ENCODE data around the gene TMEM117. TPM values are rescaled to one million over a fixed set of nuclear protein-coding genes. Genes with fewer than 3 reads are reported as not detected.

The TMEM117 gene
- total RNA-seq, 4 donors from 2014 or later = 13.9 to 34.1 (median 29.1) TPM

DNA sequence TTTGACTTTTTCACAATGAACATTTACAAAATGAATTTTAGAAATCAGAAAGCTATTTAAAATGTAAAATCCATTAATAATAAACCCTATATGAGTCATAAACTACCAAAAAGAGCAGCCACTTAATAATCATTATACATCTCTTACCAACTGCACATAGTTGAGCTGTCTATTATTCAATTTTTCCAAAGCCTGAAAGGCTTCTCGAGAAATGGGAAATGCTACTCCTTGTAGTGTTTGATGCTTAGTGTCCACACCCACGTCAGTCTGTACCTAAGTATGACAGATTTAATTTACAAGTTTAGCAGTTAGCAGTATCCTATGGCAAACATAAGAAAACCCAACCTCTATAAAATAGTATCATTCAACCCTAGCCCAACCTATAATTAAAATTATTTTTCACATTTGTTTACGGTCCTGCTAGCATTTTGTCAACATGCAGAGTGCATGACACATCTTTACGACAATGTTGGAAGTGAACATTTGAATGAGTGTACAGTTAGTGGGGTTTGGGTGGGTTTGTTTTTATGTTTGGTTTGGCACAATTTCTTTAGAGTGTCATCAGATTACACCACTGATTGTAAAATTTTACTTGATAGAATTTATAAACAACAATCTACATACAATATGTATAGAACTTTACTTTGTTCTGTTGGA, 38.2 kb upstream of the TMEM117 start:
- H3K27ac ChIP-seq = no peak overlapping the region
- no peak overlapping the region for H3K4me3 ChIP-seq
- TF ChIP-seq POLR2AphosphoS5 (IDR thresholded peaks at IDR 0.05) (no peak), EP300 (IDR thresholded peaks at IDR 0.05) (no peak), POLR2A (IDR thresholded peaks at IDR 0.05) (no peak)
- TF ChIP-seq, protein P1, sequence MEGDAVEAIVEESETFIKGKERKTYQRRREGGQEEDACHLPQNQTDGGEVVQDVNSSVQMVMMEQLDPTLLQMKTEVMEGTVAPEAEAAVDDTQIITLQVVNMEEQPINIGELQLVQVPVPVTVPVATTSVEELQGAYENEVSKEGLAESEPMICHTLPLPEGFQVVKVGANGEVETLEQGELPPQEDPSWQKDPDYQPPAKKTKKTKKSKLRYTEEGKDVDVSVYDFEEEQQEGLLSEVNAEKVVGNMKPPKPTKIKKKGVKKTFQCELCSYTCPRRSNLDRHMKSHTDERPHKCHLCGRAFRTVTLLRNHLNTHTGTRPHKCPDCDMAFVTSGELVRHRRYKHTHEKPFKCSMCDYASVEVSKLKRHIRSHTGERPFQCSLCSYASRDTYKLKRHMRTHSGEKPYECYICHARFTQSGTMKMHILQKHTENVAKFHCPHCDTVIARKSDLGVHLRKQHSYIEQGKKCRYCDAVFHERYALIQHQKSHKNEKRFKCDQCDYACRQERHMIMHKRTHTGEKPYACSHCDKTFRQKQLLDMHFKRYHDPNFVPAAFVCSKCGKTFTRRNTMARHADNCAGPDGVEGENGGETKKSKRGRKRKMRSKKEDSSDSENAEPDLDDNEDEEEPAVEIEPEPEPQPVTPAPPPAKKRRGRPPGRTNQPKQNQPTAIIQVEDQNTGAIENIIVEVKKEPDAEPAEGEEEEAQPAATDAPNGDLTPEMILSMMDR (IDR thresholded peaks at IDR 0.05) = no peak
- no peaks in the 10 kb centered on the region for H3K9me3 ChIP-seq
- H3K4me1 ChIP-seq = no peaks in the 10 kb centered on the region
- 87% methylated on average over 4 of the region's 4 CpGs for WGBS
- DNase-seq (ENCODE audit: low spot score in 2 of 2) = no peak
- H3K36me3 ChIP-seq = peaks cover 76% of the 10 kb centered on the region
- H3K27me3 ChIP-seq = no peaks in the 10 kb centered on the region

DNA sequence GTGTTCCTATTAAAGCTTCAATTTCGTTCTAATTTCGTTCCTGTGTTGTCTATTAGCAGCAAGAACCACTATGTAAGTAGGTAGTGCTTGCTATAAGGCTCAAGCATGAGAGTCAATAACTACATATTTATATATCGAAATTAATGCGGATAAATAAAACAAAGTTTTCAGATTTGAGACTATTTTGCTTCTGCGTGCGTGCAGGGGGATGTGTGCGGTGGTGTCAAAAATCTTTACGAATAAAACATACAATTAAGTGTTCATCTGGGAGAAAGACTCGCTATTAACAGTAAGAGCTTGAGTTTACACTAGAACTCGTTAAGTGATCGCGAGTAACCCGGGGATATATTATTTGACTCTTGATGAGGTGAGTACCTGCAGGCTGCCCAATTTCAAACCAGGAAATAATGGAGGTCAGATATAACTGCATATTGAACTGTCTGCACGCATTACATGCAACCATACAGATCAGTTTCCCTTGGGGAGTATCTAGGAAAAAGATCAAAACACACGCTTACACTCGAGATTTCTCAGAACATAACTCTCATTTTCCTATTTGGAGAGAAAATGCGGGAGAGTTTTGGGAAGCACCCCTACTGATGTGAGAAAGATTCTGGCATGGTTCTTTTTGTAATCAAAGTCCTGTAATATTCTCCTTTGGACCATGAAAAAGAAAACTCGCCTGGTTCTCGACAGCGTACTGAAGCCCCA, 30.6 kb upstream of the TMEM117 start:
- H3K9me3 ChIP-seq = no peaks in the 10 kb centered on the region
- TF ChIP-seq POLR2A (IDR thresholded peaks at IDR 0.05) = no peak
- TF ChIP-seq, protein P1 (IDR thresholded peaks at IDR 0.05) = peak in 1 of 2 donors; percentile 1
- H3K27ac ChIP-seq = peak overlapping the region; percentile 98
- peaks cover 17% of the 10 kb centered on the region for H3K36me3 ChIP-seq
- no peak for DNase-seq (ENCODE audit: low spot score in 2 of 2)
- no peaks in the 10 kb centered on the region for H3K27me3 ChIP-seq
- peaks cover 34% of the 10 kb centered on the region for H3K4me1 ChIP-seq
- 6% methylated on average over 20 of the region's 20 CpGs for WGBS
- peak overlapping the region; percentile 96 for H3K4me3 ChIP-seq

DNA sequence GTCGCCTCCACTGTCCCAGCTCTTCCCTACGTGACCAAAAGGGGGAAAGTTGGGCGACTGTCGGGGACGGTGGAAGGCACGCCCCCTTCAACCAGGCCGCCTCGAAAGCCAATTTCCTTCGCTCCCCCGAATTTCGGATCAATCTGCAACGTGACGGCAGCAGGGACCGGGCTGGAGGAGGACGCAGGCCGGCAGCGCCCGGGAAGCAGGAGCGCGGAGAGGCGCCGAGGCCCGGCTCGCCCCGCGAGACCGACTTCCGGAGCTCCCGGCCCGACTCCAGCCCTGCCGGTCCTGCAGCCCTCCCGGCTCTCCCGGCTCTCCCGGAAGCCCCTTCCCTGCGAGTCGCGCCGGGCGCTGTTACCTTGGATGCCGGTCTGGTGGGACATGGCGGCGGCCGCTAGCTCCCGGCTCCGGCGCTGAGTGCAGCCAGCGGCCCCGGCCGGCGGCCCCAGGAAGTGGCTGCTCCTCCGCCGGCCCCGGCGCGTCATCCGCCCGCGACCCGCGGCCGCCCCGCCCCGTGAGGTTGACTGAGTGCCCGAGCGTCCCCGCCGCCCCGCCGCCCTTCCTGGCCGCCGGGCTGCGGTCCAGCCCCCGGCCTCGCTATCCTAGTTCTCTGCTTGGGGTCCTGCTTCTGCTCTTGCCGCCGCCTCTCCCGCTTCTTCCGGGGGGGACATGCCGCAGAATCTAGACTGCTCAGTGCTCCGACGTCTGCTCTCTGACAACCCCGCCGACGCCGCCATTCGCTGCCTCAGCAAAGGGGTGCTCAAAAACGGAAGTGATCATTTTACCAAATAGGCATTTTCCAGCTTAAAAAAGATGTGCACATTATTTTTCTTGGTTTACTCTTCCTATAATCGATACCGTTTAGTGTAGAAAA, 29.8 kb upstream of the TMEM117 start, which contains the start of gene TWF1:
TSS of gene TWF1 (minus strand) at position 458 of the 877 bp plus-strand sequence. CDS start at position 386, 72 bp downstream.
- Histone ChIP-seq H3K9me3 (no peaks in the 10 kb centered on the region), H3K4me3 (peak within 1 kb of the TSS; percentile 96), H3K4me1 (peaks cover 34% of the 10 kb centered on the region), H3K36me3 (peaks cover 10% of the 10 kb centered on the region), H3K27me3 (no peaks in the 10 kb centered on the region), H3K27ac (peak within 1 kb of the TSS; percentile 98)
- TF ChIP-seq EP300 (IDR thresholded peaks at IDR 0.05) = no peak
- peak in 1 of 2 donors; percentile 76 for TF ChIP-seq POLR2A (IDR thresholded peaks at IDR 0.05)
- TF ChIP-seq POLR2AphosphoS5 (IDR thresholded peaks at IDR 0.05) = peak in 1 of 3 donors; percentile 39
- TF ChIP-seq, protein P1 (IDR thresholded peaks at IDR 0.05) = peak in 1 of 2 donors; percentile 19
- under 1% methylated on average over 51 of the region's 89 CpGs for WGBS
- DNase-seq (ENCODE audit: low spot score in 2 of 2) = peak; percentile 86 to 91

DNA sequence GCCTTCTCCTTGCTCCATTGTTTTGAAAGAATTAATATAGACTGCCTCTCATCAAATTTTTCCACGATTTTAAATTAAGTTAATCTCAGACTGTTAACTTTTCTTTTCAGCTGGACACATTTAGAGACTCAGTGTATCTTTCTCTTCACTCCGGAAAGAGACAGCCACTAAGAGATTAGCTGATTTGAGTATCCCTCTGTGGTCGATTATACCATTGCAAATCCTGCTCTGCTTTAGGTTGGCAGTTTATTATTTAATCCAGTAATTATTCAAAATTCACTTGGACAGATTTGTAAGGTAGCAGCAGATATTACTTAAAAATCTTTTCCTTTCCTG, 29.2 kb upstream of the TMEM117 start:
- Histone ChIP-seq H3K9me3 (no peaks in the 10 kb centered on the region), H3K4me3 (peak overlapping the region; percentile 96), H3K36me3 (peaks cover 6% of the 10 kb centered on the region), H3K4me1 (peaks cover 34% of the 10 kb centered on the region), H3K27me3 (no peaks in the 10 kb centered on the region), H3K27ac (peak overlapping the region; percentile 98)
- no peak for DNase-seq (ENCODE audit: low spot score in 2 of 2)
- WGBS = 6% methylated on average over 3 of the region's 3 CpGs
- TF ChIP-seq EP300 (IDR thresholded peaks at IDR 0.05) (no peak), POLR2AphosphoS5 (IDR thresholded peaks at IDR 0.05) (no peak), POLR2A (IDR thresholded peaks at IDR 0.05) (no peak)
- TF ChIP-seq, protein P1 (IDR thresholded peaks at IDR 0.05) = no peak
